NCI-H446 (cell line): Measurements from ENCODE around the gene C1QB.

Experiments used
- DNase-seq, 2 experiments: peaks; one replicate each; lab custom pipeline; 2025; lab: John Stamatoyannopoulos, UW

Gene C1QB

DNA sequence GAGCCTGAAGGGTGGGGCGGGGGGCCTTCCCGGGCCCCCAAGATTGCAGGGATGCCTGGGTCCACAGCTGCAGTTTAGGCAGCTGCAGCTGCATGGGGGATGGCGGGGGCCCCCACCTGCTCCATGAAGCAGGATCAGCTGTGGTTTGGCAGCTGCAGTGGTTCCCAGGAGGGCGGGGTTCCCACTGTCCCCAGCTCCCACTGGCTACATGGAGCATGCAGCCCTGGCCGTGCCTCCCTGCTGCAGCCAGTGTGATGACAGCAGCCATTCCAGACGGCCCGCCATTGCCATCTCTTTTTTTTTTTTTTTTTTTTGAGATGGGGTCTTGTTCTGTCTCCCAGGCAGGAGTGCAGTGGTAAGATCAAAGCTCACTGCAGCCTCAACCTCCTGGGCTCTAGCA lies 17.6 kb upstream of the C1QB start:
- DNase-seq = no peak

DNA sequence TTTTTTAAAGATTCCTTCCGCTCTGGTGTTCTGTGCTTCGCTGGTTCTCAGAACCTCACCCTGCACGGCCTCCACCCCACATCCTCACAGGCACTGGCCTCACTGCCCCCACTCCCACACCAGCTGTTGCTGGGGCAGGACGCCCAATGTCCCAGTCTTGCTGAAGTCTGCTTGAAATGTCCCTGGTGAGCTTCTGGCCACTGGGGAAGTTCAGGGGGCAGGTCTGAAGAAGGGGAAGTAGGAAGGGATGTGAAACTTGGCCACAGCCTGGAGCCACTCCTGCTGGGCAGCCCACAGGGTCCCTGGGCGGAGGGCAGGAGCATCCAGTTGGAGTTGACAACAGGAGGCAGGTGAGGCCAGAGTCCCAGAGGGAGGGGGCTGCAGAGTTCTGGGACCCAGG lies 16.7 kb upstream of the C1QB start, which contains the start of gene C1QA:
Gene C1QA, plus strand, starts transcription at position 276 of the 400 bp plus-strand sequence. CDS start 989 bp downstream, outside the sequence.
- DNase-seq = no peak

DNA sequence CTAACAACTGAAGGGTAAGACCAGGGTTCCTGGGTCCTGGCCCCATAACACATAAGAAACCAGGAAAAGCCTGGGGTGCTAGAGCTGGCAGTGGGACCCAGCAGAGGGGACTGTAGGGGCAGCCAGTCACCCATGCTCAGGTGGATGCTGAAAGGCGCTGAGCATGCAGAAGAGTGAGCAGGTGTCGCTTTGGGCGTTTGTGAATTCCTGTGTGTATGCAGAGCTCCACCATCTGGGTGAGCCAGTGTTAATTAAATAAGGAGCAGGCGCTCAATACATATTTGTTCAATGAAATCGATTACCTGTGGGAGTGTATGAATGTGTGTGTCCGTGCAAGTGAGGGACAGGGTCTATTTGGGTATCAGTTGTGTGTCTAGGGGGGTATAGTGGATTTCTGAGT lies 16.1 kb upstream of the C1QB start:
- no peak for DNase-seq

DNA sequence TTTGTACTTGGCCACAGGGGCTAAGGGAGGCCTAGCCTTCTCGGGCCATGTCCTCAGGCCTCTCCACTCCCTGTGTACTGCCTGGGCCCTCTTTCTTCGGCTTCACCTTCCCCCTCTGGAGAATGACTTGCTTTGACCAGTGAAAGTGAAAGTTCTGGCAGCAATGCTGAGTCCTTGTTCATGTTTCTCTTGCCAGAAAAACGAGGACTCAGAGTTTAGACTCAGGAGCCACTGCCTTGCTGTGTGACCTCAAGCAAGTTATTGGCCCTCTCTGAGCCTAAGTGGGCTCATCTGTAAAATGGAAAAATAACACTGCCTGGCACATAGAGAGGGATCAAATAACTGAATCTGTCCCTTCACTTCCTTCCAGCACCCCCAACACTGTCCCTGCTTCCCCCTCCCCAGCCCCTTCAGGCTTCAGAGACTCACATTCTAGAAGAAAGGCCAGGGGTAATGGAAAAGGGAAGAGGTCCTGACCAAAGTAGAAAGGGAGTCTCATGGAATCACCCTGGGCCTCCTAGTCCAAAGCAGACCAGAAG lies 15.1 kb upstream of the C1QB start:
- no peak for DNase-seq

DNA sequence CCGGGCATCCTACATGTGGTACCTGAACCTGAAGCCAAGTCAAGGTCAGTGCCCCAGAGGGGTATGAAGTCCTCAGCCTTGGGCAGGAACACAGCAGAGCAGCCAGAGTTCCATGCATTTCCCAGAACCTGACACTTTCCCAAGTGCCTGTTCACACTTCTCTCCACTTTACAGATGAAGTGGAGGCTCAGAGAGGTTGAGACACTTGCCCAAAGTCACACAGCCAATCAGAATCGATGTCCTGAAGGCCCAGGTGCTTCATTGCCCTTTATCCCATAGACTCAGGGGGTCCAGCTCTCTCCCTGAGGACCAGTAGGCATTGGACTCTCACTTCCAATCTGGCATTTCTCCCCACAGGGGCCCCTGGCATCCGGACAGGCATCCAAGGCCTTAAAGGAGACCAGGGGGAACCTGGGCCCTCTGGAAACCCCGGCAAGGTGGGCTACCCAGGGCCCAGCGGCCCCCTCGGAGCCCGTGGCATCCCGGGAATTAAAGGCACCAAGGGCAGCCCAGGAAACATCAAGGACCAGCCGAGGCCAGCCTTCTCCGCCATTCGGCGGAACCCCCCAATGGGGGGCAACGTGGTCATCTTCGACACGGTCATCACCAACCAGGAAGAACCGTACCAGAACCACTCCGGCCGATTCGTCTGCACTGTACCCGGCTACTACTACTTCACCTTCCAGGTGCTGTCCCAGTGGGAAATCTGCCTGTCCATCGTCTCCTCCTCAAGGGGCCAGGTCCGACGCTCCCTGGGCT lies 14.4 kb upstream of the C1QB start:
- no peak for DNase-seq

DNA sequence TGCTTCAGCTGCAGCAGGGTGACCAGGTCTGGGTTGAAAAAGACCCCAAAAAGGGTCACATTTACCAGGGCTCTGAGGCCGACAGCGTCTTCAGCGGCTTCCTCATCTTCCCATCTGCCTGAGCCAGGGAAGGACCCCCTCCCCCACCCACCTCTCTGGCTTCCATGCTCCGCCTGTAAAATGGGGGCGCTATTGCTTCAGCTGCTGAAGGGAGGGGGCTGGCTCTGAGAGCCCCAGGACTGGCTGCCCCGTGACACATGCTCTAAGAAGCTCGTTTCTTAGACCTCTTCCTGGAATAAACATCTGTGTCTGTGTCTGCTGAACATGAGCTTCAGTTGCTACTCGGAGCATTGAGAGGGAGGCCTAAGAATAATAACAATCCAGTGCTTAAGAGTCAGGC lies 13.8 kb upstream of the C1QB start:
- DNase-seq = no peak

DNA sequence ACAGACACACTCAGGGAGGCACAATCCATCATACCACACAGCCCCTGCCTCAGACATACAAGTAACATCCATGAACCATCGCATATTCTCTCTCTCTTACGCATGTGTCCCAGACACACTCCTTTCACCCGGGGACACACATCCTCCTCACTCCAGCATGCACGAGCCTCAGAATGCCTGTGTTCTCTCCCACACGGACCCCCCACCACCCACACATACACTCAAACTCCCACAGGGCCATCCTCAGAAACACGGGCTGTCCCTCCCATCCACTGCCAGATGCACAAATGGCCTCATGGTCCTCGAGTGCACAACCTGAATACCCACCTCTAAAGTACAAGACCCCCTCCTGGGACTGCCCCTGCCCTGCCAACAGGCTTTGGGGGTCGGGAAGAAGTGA lies 11.8 kb upstream of the C1QB start:
- no peak for DNase-seq

DNA sequence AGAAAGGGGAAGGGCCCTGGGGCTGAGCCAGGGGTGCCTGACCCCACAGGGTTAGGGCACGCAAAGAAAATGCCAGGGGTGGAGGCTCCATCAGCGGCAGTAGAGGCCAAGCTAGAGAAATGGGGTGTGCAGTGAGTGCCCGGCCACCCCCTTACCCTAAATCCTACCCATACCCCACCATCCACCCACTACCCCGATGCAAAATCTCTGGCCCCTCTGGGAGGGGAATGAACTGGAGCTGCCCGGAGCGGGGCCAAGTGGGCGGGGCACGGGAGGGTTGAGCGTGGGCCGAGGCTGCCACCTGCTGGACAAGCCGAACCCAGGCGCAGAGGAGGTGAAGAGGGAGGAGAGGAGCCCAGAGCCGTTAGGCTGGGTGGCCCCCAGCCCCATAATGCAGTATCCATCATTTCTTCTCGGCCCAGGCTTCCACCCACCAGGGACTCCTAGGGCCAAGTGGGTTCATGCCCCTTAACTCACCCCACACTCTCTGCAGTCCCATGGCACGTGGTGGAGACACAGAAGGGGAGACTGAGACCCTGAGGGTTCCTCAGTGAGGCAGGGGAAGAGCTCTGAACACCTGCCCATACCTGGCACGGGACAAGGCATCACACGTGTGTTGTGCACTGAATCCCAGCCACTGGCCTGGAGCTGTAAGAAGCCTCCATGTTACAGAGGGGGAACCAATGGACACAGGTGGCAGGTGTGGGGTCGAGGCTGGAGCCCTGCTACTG lies 11.0 kb upstream of the C1QB start:
- peak; percentile 40 to 83 for DNase-seq

DNA sequence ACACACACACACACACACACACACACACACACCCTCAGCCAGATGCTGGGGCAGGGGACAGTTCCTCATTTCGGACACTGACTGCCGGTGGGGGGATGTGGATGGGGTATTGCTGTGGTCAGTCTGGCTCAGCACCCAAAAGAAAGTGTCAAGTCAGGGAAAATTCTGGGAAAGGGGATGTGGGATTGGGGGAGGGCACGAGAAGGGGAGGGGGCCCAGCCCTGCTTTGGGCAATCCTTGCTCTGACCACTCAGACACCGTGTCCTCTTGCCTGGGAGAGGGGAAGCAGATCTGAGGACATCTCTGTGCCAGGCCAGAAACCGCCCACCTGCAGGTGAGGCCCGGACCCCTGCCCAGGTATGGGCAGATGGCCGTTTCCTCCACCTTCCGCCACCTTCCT lies 9.7 kb upstream of the C1QB start, which contains the start of gene C1QC:
Gene C1QC, plus strand, starts transcription at position 253 of the 400 bp plus-strand sequence. CDS start 391 bp downstream, outside the sequence.
- DNase-seq = no peak

DNA sequence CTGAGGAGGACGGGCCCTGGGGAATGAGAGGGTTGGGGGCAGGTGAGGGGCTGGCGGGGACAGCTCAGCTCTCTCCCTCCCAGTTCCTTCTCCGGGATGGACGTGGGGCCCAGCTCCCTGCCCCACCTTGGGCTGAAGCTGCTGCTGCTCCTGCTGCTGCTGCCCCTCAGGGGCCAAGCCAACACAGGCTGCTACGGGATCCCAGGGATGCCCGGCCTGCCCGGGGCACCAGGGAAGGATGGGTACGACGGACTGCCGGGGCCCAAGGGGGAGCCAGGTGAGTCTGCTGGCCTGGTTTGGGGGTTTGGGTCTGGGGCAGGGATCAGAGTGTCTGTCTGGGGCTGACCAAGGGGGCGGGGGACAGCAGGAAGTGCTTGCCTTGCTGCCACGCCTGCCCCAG lies 9.1 kb upstream of the C1QB start:
- DNase-seq = no peak

DNA sequence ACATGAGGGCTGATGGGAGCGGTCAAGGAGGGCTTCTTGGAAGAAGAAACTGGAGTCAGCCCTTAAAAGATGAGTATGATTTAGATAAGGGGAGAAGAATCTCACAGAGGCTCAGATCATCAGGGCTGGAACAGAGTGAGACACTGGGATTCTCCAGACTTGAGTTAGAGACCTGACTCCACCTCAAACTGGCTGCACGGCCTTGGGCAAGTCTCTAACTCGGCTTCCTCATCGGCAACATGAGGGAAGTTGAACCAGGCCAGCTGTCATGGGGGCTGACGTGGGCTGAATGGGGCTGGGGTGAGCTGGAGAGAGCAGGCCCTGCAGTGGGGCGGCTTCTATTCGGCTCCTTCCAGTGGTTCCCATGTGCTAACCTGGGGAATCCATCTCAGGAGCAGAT lies 7.1 kb upstream of the C1QB start:
- DNase-seq = no peak

DNA sequence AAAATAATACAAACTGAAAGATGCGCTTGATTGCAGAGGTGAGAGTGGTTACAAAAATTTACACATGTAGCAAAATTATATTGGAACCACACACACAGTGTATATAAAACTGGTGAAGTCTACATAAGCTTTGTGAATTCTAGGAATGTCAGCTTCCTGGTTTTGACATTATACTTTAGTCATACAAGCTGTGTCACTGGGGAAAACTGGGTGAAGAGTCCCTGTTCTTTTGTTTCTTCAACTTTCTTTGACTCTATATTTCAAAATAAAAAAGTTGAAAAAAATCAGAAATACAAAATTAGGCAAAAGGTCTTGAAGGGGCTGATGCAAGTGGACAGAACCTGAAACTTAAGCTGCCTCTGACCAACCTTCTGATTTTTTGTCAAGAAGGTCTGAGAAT lies 6.7 kb upstream of the C1QB start:
- no peak for DNase-seq

DNA sequence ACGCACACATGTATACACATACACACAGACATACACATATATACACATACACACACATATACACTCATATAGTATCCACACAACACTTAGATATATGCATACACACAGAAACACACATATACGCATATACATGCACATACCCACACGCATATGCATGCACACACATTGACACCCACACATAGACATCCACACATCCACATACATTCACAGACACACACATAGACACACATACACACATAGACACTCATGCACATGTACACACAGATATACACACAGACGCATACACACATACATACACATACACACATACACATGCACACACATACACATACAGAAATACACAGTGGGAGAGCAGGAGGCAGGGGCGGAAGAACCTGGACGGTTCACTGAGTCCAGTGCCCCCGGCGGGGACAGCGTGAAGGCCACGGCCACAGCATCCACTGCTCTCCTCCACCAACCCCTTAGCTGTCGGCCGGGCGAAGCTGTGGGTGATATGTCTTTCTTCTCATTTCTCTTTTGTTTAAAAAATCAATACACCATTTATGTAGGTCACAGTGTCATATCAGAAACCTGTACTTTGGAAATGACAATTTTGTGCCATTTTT lies 2.8 kb upstream of the C1QB start:
- DNase-seq = no peak

DNA sequence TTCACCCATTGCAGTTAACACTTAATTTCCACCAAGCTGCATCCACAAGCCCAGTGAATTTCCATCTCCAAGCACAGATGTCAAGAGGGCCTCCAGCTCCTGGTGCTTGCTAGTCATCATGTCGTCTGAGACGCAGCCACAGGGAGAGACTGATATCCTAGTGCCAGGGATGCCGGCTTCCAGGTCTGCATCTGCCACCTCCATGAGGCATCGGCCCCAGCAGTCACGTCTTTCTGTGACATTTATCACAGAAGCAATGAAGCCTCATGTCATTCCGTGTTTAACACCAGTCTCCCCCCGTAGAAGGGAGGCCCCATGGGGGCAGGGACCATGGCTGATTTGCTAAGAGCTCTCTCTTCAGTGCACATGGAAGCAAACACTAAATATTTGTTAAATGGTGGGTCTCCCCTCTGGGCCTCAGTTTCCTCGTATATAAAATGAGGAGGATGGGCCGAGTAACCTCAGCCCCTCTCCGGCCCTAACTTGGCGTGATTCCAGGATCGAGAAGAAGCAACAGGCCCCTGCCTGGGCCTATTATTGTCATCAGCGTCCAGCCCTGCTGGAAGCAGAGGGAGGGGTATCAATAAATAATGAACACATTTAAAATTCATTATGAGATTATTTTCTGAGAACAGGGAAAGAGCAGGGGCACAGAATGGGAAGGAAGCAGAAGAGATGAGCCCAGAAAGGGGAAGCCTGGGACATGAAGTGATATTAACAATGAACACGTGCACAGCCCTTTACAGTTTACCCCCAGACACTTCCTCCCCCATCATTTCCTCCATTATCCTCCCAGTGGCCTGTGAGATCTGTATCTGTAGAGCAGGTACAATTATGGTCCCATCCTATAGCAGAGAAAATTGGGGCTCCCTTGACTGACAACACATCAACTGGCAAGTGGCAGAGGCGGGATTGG lies 837 bp upstream of the C1QB start:
- DNase-seq = no peak

DNA sequence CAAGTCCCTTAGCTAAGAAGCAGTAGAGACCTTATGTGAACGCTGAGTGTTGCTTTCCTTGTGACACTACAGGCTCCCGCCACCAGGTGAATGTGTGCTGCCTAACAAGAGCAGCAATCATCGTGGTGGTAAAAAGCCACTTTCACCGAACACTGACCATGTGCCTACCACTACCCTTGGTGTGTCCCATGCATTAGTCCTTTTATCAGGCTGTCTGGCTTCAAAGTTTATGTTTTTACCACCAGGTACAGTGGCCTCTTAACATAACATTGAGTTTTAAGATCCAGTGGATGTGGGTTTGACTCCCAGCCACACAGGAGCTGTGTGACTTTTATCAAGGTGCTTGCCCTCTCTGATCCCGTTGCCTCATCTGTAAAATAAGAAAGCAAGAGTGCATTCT lies 1.7 kb downstream of the C1QB start:
- no peak for DNase-seq

DNA sequence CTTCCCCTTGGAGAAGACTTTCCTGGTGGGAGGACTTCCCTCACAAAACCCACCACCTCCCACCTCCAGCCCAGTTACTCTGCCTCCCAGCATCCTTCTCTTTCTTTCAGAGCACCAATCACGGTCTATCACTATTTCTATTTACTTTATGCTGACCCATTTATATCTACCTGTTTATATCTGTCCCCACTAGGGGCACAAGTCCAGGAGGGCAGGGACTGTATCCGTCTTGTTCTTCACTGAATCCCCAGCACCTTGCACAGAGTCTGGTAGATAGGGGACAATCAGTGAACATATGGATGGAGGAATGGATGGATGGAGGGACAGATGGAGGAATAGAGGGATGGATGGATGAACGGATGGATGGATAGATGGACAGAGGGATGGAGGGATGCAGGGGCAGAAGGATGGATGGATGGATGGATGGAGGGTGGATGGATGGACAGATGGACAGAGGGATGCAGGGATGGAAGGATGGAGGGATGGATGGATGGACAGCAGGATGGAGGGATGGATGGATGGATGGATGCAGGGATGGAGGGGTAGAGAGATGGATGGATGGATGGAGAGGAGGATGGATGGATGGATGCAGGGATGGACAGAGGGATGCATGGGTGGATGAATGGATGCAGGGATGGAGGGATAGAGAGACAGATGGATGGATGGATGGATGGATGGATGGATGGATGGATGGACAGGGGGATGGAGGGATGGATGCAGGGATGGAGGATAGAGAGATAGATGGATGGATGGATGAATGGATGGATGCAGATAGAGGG lies 5.5 kb downstream of the C1QB start:
- DNase-seq = no peak

DNA sequence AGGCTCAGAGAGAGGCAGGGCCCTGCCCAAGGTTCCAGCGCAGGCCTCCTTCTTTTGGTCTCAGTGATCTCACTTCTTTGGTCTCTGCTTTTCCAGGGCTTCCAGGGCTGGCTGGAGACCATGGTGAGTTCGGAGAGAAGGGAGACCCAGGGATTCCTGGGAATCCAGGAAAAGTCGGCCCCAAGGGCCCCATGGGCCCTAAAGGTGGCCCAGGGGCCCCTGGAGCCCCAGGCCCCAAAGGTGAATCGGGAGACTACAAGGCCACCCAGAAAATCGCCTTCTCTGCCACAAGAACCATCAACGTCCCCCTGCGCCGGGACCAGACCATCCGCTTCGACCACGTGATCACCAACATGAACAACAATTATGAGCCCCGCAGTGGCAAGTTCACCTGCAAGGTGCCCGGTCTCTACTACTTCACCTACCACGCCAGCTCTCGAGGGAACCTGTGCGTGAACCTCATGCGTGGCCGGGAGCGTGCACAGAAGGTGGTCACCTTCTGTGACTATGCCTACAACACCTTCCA lies 7.7 kb downstream of the C1QB start:
- no peak for DNase-seq

DNA sequence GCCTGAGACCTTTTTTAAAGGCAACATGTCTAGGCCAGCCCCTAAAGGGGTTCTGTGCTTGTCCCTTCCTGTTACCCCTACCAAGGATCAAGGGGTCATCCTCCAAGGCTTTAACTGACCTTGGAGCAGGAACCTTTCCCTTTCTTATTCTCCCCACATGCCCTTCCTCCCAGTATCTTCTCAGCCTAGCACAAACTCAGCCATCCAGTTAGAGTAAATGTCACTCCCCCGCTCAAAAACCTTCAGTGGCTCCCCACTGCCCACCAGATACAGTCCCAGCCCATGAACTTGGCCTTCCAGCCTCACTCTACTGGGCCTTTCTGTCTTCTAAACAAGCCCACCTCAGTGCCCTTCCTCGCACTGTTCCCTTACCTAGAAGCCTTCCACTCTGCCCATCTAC lies 8.8 kb downstream of the C1QB start:
- DNase-seq = no peak

DNA sequence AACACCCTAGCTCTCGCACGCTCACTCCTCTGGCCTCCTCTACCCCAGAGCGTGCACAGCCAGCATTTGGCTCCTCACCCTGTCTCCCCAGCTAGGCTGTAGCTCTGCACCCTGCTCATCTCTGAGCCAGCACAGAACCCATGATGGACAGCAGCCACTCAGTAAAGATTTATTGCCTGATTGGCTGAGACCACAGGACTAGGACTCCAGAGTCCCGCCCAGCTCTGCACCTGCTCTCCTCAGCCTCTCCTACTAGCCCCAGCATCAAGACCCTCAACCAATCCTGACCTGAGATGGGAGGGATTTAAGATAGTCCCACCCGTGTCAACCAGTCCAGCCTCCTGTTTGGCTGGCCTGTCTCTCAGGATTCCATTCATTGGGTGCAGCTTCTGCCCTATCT lies 9.3 kb downstream of the C1QB start:
- DNase-seq = peak; percentile 8 to 46

DNA sequence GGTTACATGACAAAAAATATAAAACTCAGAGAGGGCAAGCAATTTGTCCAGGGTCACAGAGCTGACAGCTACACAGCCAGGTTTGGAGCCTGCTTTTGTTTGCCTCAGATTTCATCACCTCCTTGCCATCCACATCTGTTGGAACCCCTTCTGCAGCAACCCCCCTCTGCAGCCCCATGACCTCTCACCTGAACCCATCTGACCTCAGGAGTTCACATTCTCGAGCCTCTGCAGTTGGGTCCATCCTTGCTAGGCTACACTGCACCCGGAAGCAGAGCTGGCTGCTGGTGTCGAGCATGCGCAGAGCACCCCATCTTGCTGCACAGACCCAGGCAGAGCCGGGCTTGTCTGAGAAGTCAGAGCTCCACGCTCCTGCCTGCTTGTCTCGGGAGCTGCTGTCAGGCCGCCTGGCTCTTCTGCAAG lies 10.0 kb downstream of the C1QB start:
- no peak for DNase-seq

DNA sequence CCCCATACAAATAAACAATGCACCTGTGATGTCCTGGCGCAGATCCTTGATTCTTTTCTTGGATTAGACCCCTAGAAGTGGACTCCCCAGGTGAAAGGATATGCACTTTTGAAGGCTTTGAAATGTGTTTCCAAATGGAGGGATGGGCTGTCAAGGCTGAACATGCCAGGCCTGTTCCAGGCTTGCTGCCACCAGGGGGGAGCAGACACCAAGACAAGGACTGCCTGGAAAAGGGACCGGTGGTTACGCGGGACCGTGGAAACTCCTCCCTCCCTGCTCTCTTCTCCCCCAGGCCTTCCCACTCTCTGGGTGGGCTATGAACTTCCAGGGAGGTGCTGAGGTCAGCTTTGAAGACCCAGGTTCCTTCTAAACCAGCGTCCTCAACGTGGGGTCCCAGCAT lies 12.7 kb downstream of the C1QB start:
- DNase-seq = peak in 1 of 2 experiments; percentile 45
